ENCODE measurements around the gene TWNK.

DNA sequence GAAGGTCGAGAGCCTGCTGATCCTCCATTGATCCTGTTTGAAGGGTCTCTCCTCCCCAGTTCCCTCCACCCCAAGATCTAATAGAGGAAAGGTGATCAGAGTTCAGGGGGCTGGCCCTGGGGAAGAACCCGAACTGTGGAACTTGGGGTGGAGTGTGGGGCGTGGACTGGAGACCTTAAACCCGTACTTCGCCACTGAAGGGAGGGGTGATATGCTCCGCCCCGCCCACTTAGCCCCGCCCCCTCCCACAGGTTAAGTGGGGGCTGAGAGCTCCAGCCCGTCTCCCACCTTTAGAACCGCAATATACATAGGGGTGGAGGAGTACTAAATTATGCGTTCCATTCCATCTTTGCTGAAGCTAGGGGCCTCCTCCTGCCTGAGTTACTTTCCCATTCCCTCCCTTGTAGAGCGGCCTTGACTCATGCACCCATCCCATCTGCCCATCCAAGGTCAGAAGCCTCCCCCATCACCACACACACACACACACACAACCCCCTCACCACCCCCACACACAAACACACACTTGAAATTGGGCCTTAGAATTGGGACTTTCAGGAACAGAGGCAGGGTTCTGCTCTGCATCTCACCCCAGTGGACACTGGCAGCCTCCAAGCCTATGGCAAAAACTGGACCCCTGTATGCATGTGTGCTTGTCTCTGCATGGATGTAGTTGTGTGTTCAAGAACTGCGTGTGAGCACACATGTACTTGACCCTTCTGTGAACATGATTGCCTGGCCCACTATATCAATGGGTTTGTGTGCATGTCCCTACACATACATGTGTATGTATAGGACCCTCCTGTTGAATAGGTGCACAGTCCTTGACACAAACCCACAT lies 17.0 kb upstream of the TWNK start:
- TF ChIP-seq EP300 (IDR thresholded peaks at IDR 0.05): no peak
- TF ChIP-seq, protein P1, sequence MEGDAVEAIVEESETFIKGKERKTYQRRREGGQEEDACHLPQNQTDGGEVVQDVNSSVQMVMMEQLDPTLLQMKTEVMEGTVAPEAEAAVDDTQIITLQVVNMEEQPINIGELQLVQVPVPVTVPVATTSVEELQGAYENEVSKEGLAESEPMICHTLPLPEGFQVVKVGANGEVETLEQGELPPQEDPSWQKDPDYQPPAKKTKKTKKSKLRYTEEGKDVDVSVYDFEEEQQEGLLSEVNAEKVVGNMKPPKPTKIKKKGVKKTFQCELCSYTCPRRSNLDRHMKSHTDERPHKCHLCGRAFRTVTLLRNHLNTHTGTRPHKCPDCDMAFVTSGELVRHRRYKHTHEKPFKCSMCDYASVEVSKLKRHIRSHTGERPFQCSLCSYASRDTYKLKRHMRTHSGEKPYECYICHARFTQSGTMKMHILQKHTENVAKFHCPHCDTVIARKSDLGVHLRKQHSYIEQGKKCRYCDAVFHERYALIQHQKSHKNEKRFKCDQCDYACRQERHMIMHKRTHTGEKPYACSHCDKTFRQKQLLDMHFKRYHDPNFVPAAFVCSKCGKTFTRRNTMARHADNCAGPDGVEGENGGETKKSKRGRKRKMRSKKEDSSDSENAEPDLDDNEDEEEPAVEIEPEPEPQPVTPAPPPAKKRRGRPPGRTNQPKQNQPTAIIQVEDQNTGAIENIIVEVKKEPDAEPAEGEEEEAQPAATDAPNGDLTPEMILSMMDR (IDR thresholded peaks at IDR 0.05): no peak
- TF ChIP-seq POLR2AphosphoS5 (IDR thresholded peaks at IDR 0.05): no peak

All from gastroesophageal sphincter (tissue), 3 donors.